GM12878 (cell line): ENCODE data around the gene CREB3L4. TPM values are rescaled to one million over a fixed set of nuclear protein-coding genes. Genes with fewer than 3 reads are reported as not detected.

Experiments
- ATAC-seq: fragments of 200-7000 bp; cut with Tn5 transposase; 3 replicates; pipeline ENCODE4 v1.9.1; 2020; ENCODE audit warnings: mild to moderate bottlenecking, moderate library complexity
- BruUV-seq: library from RNA; stranded (reverse); fragments of 400-500 nt; replicated peaks from 2 replicates; lab custom pipeline; 2021; lab: Mats Ljungman, UMichigan
- CTCF ChIA-PET: fragments of 300-600 bp; sonication (Branson Sonifier 250); formaldehyde crosslinking; extraction: SDS; loops from one replicate; lab custom pipeline; 2021; ENCODE audit warnings: inconsistent platforms; lab: Yijun Ruan, JAX
- POLR2A ChIA-PET: fragments of 350-600 bp; formaldehyde crosslinking; extraction: SDS; loops from one replicate; lab custom pipeline; 2021; ENCODE audit warnings: inconsistent platforms; lab: Charles Lee
- RAD21 ChIA-PET: fragments of 300-600 bp; sonication (Branson Sonifier 250); formaldehyde crosslinking; loops from one replicate; lab custom pipeline; 2023; ENCODE audit warnings: antibody characterized with exemption; ENCODE audit not compliant: unreplicated experiment; lab: Charles Lee
- SMC1A ChIA-PET: fragments of 300-600 bp; sonication (Branson Sonifier 250); formaldehyde crosslinking; loops from one replicate; lab custom pipeline; 2023; ENCODE audit not compliant: unreplicated experiment, uncharacterized antibody; lab: Charles Lee
- DNase-seq: peaks from one replicate; pipeline ENCODE4 v3.0.0-alpha.2; 2011; ENCODE audit warnings: low read depth, low spot score
- FAIRE-seq: peaks from 3 replicates; lab custom pipeline; 2011; peaks lifted over from hg19 to GRCh38; lab: Jason Lieb, UNC
- H2AFZ ChIP-seq: 2 replicates; pipeline ENCODE4 v1.6.0; 2011; ENCODE audit warnings: low read depth, low read length, control low read depth; ENCODE audit not compliant: control insufficient read depth
- H3K27ac ChIP-seq: 2 replicates; pipeline ENCODE4 v1.5.1; 2011; ENCODE audit warnings: control low read depth; ENCODE audit not compliant: control insufficient read depth, insufficient read depth
- H3K27me3 ChIP-seq, 2 experiments: replicated peaks in 1 of 2; 2 replicates each; pipeline versions ENCODE4 v1.6.0 to v1.6.1; 2011; ENCODE audit warnings: low read length in 1 of 2; ENCODE audit not compliant: control insufficient read depth in 2 of 2, insufficient read depth in 2 of 2
- H3K36me3 ChIP-seq, 2 experiments: 2 replicates each; pipeline ENCODE4 v1.5.1; 2011; ENCODE audit warnings: low read length in 1 of 2; ENCODE audit not compliant: control insufficient read depth in 2 of 2, insufficient read depth in 2 of 2
- H3K4me1 ChIP-seq: 2 replicates; pipeline ENCODE4 v1.6.1; 2011; ENCODE audit warnings: mild to moderate bottlenecking, low read length, moderate library complexity, mixed read lengths; ENCODE audit not compliant: control insufficient read depth, insufficient read depth
- H3K4me2 ChIP-seq: 2 replicates; pipeline ENCODE4 v1.6.0; 2011; ENCODE audit warnings: control low read depth; ENCODE audit not compliant: control insufficient read depth, insufficient read depth
- H3K4me3 ChIP-seq: fragments of 200-600 bp; sonication (generic); 2 replicates; pipeline ENCODE4 v1.5.1; 2016
- H3K79me2 ChIP-seq: 2 replicates; pipeline ENCODE4 v1.6.0; 2011; ENCODE audit warnings: low read length; ENCODE audit not compliant: control insufficient read depth, insufficient read depth
- H3K9ac ChIP-seq: 2 replicates; pipeline ENCODE4 v1.8.0; 2011; ENCODE audit warnings: low read length, control low read depth, mixed read lengths; ENCODE audit not compliant: control insufficient read depth, insufficient read depth
- H3K9me3 ChIP-seq: replicated peaks from 3 replicates; pipeline ENCODE4 v1.5.1; 2011; ENCODE audit warnings: mild to moderate bottlenecking, low read length; ENCODE audit not compliant: control insufficient read depth, insufficient read depth
- H4K20me1 ChIP-seq: 2 replicates; pipeline ENCODE4 v1.6.0; 2011; ENCODE audit not compliant: control insufficient read depth, insufficient read depth
- EED ChIP-seq: sonication (generic); IDR thresholded peaks from 2 replicates; pipeline ENCODE4 v1.6.1; 2016; ENCODE audit warnings: antibody characterized with exemption, low read depth
- EGR1 ChIP-seq, 2 experiments: IDR thresholded peaks; 1 replicate in 1 of 2; 2 replicates in 1 of 2; pipeline ENCODE4 v1.6.1; 2011 to 2012; ENCODE audit warnings: low read depth in 2 of 2, low read length in 2 of 2, borderline replicate concordance in 1 of 2, mild to moderate bottlenecking in 1 of 2, moderate library complexity in 1 of 2
- HCFC1 ChIP-seq: fragments of 150-350 bp; IDR thresholded peaks from 2 replicates; pipeline ENCODE4 v1.6.1; 2014; ENCODE audit warnings: low read length
- SMC3 ChIP-seq: IDR thresholded peaks from 2 replicates; pipeline ENCODE4 v1.6.1; 2011; ENCODE audit warnings: low read length, improper control_type of control experiment, borderline replicate concordance
- TAF1 ChIP-seq: IDR thresholded peaks from 2 replicates; pipeline ENCODE4 v1.6.1; 2011; ENCODE audit warnings: mild to moderate bottlenecking, low read depth, low read length, borderline replicate concordance
- ZNF207 ChIP-seq: fragments of 450-650 bp; IDR thresholded peaks from 2 replicates; pipeline ENCODE4 v1.6.1; 2014; ENCODE audit warnings: antibody characterized with exemption, mild to moderate bottlenecking, borderline replicate concordance
- ZNF217 ChIP-seq: fragments of 450-650 bp; IDR thresholded peaks from 2 replicates; pipeline ENCODE4 v1.6.1; 2017; ENCODE audit warnings: antibody characterized with exemption, mild to moderate bottlenecking
- WGBS: methylation state at CpG from one replicate; pipeline ENCODE4 v1.1.6; 2016; ENCODE audit warnings: low lambda C conversion rate; ENCODE audit not compliant: insufficient replicate concordance, insufficient coverage; ENCODE audit errors: missing lambda C conversion rate; 5-methylcytosine and 5-hydroxymethylcytosine counted together
- in situ Hi-C: fragments of 300-500 bp; cut with MboI; formaldehyde crosslinking; loops from 9 replicates; pipeline ENCODE4 v1.14.3; 2018; ENCODE audit warnings: mixed read lengths
- intact Hi-C: fragments of 100-400 bp; cut with micrococcal nuclease; formaldehyde crosslinking; loops from one replicate; pipeline ENCODE4 v1.14.2; 2022; ENCODE audit not compliant: unreplicated experiment
- polyA plus RNA-seq, 11 experiments: library from polyadenylated mRNA; depleted of rRNA in 4 of 11; unstranded in 6 of 11; stranded (reverse) in 5 of 11; fragments of >200 nt; fragmentation: Nextera tagmentation in 4 of 11; fragmentation: Illumina TruSeq in 1 of 11; extraction: Ambion mirVana in 4 of 11; extraction: Trizol in 1 of 11; gene quantifications; 1 replicate in 1 of 11; 2 replicates in 10 of 11; pipeline versions ENCODE4 v1.2.1 to v1.2.3, GENCODE V29; 2011 to 2016; ENCODE audit warnings: inconsistent platforms in 2 of 11, missing spikeins in 2 of 11, low read depth in 1 of 11
- total RNA-seq, 4 experiments: library from RNA; depleted of rRNA in 3 of 4; stranded (reverse); fragments of >200 nt in 3 of 4; fragmentation: Illumina TruSeq in 1 of 4; extraction: Trizol in 1 of 4; gene quantifications; 2 replicates each; pipeline versions ENCODE4 v1.2.1 to v1.2.3, GENCODE V29; 2013 to 2021

Gene CREB3L4
- total and polyA plus RNA-seq, 10 of the 15 experiments (the other 5 are each of a cell fraction or from before 2014, with no cell fraction given), result 9.7 to 14.0 (median 12.1) TPM

- DNase-seq, result no peak
- TF ChIP-seq ZNF217 (no peak), ZNF207 (no peak), EGR1 (IDR thresholded peaks at IDR 0.05; ENCODE audit: borderline replicate concordance in 1 of 2, low read depth in 2 of 2, low read length in 2 of 2) (no peak), EED (no peak), HCFC1 (no peak), TAF1 (no peak), SMC3 (no peak)
- TF ChIP-seq, all 136 proteins: peak for 0
- Histone ChIP-seq H3K9ac (no peak overlapping the region), H3K4me3 (no peak overlapping the region), H3K79me2 (peaks cover 20% of the 10 kb centered on the region), H4K20me1 (no peaks in the 10 kb centered on the region), H3K9me3 (no peaks in the 10 kb centered on the region), H3K36me3 (peaks cover 0 to 5% of the 10 kb centered on the region in 2 experiments; a peak in 2 of 4 replicates), H2AFZ (no peak overlapping the region), H3K4me1 (peaks cover 11% of the 10 kb centered on the region), H3K27ac (no peak overlapping the region), H3K4me2 (peak overlapping the region; percentile 51), H3K27me3 (no peaks in the 10 kb centered on the region)
- ChIA-PET CTCF (interaction anchor here (0.6 to 6.6 kb wide), 33 partner anchors 10 to 477 kb away, joined by 3 to 85 read pairs (median 8); partner anchors contain the start of genes CREB3L4, DENND4B, GATAD2B and JTB), SMC1A (interaction anchor here (0.7 to 5.2 kb wide), 25 partner anchors 9 to 354 kb away, joined by 3 to 46 read pairs (median 5); partner anchors contain the start of genes CHTOP, CREB3L4, DENND4B and GATAD2B), POLR2A (interaction anchor here (0.7 to 2.3 kb wide), 10 partner anchors 10 to 237 kb away, joined by 3 to 21 read pairs (median 4); partner anchors contain the start of genes CREB3L4, JTB, SLC27A3 and SLC39A1), RAD21 (interaction anchor here (0.6 to 5.7 kb wide), 21 partner anchors 10 to 415 kb away, joined by 3 to 42 read pairs (median 9); partner anchors contain the start of genes CHTOP, CREB3L4, DENND4B and JTB)
- intact Hi-C loops (loop anchor here (2.0 kb wide), 3 partner anchors 65 to 317 kb away; partner anchors contain the start of genes GATAD2B, ILF2 and NPR1), in situ Hi-C loops (loop anchor here (5.0 to 10.0 kb wide), 2 partner anchors 193 to 310 kb away; partner anchors contain the start of gene NPR1)
- no peak for FAIRE-seq
- WGBS, result 79% methylated on average over 7 of the region's 8 CpGs
- no peak for ATAC-seq
- BruUV-seq, result no TSS peak
Measured at GRCh38 chr1:153987621-153988020, 19.9 kb downstream of the CREB3L4 start.
